NK-92 treated with Interleukin-12 subunit alpha and Interleukin-12 subunit beta, amount 100 ng/mL, for 24 hours (cell line): Measurements from ENCODE around the gene PLK5.

Experiments used
- DNase-seq: peaks from one replicate; lab custom pipeline; 2025; lab: John Stamatoyannopoulos, UW

Gene PLK5

DNA sequence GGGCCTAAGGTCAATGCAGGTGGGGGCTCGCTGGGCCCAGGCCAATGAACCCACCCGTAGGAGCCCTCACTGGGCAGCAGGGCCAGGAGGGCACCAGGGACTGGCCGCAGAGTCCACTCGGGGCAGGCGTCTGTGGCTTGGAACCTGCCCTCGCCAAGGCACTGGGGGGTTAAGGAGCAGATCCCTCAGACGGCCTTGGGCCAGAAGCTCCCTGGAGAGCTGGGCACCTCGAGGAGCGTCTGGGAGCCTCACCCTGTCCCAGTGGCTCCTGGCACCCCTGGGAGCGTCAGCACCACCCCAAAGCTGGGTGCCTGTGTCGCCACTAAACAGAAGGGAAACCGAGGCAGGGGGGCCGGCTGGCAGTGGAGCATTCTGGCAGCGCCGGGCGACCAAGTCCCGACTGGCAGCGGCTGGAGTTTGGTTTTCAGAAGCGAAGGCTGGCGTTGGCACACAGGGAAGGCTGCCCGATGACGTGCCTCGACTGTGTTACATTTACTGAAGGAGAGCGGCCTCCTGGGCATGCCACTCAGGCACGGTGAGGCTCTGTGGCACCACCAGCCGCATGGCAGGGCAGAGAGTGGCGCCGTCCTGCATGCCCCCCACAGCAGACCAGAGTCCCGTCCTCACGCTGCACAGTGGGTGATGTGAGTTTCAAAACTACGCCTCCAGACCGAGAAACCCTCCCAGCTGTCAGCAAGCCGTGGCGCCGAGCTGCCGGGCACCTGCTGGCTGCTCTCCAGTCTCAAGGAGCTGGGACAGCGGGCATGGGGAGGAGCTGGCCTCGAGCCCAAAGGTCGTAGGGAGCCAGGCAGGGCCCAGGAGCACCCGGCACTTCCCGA is 53.4 kb downstream of the PLK5 start:
- DNase-seq, result no peak

GRCh38 chr19:1577929-1578618 is 54.2 kb downstream of the PLK5 start:
- no peak for DNase-seq

DNA sequence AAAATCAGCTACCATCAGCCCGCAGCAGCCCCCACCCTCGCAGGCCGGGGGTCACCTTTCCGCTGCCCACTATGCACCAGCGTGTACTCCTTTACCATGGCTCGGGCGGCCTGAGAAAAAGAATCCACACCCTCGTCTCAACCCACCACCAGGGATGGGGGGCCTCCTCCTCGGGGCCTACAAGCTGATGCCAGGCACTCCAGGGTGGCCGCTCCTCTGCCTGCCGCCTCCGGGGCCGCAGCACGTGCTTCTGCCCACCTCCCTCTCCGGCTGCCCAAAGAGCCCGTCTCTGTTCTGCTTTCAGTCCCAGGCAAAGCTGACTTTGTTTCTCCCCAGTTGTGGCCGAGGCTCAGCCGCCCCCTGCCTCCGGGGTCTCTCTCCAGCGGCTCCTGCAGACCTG is 55.3 kb downstream of the PLK5 start:
- no peak for DNase-seq

DNA sequence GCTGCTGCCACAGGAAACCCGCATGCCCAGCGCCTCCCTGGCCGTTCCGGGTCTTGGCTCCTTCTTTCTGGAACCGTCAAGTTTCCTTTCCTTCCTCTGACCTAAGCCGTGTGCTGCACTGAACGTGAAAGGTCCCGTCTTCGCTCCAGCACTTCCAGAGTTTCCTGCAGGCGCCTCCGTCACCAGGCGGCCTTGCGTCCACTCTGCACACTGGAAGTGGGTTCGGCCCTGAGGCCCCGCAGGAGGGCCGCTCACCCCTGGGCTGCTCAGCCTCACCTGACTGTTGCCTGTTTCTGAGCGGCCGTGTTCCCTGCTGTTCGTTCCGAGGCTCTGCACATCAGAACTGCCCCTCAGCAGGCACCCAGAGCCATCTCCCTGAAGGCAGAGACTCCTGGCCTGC is 56.5 kb downstream of the PLK5 start:
- DNase-seq, result no peak

- DNase-seq, result no peak
Measured at GRCh38 chr19:1580957-1581356, 57.1 kb downstream of the PLK5 start.

DNA sequence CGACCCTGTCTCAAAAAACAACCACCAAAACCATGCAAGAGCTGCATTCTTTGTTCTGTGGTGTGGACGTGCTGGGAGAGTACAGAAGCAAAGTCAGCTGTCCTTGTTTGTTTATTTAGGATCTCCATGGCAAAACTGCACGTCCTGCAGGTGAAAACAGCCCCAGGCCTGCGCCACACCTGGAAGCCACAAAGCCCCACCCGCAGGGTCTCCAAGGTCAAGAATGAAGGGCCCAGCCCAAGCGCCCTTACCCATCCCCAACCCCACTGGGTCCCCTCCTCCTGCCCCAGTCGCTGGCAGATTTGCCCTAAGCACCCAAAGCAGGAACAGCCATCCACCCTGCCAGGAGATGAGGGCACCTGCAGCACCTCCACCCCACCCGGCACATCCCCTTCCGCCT is 58.3 kb downstream of the PLK5 start:
- DNase-seq, result no peak

DNA sequence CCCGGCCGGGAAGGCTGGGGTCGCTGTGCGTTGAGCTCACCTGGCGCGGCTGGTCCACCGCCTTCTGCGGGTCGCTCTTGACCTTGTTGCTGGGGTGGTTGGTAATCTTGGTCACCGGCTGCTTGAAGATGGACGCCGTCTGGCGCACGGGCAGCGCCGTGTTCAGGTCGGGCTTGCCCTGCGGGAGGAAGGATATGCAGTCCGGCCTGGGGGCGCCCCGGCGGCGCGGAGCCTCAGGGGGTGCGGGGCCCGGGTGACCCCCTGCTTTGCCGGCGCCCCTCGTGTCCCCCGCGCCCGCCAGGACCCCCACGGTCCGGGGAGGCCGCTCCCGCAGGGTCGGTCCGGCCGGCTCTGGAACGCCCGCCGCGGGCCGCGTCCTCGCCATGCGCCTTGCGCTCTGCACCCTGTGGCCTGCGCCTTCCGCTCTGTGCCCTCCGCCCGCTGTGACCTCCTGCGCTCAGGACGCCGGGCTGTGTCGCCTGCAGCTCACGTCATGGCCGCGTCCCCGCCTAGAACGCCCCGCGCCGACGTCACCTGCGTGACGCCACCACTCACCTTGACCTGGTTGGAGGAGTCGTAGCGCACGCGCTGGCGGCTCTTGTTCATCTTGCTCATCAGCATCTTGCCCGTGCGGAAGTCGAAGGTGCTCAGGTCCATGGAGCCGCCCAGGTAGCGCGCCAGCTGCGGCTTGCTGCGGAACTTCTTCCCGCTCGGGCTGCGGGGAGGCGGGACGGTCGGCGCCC is 60.8 kb downstream of the PLK5 start:
- DNase-seq, result no peak

DNA sequence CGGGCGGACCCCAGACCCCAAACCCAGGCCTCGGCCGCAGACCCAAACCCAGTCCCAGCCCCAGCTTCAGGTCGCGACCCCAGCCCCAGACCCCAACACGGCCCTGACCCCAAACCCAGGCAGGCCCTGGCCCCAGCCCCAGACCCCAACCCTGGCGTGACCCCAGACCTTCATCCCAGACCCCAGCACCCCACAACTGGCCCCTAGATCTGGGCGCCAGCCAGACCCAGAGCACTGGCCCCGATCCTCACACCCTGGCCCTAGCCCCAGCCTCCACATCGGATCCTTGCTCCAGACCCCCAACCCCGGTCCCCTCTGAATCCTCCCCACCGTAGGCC is 61.3 kb downstream of the PLK5 start:
- no peak for DNase-seq
